PFSK-1 (cell line): ENCODE results near the gene HMX3.

Experiments used
- FOXP2 ChIP-seq: optimal IDR thresholded peaks from 2 replicates; pipeline ENCODE3; 2011; ENCODE audit warnings: borderline replicate concordance, control low read depth, inconsistent platforms; ENCODE audit not compliant: insufficient read depth; ENCODE audit errors: extremely low read length, extremely low read depth
- POLR2AphosphoS5 ChIP-seq: IDR thresholded peaks from 2 replicates; pipeline ENCODE4 v1.6.1; 2012; ENCODE audit warnings: low read depth, mild to moderate bottlenecking, control low read depth, low read length, moderate library complexity
- REST ChIP-seq, 2 experiments: IDR thresholded peaks; 2 replicates each; pipeline versions ENCODE4 v1.6.1 to v1.8.0; 2011 to 2012; ENCODE audit warnings: low read depth in 2 of 2, low read length in 2 of 2, control low read depth in 1 of 2, inconsistent platforms in 1 of 2, mild to moderate bottlenecking in 1 of 2, moderate library complexity in 1 of 2; ENCODE audit not compliant: insufficient read depth in 1 of 2
- SIN3A ChIP-seq: IDR thresholded peaks from 2 replicates; pipeline ENCODE4 v1.6.1; 2012; ENCODE audit warnings: mild to moderate bottlenecking, low read length, moderate library complexity, borderline replicate concordance; ENCODE audit not compliant: insufficient read depth
- TAF1 ChIP-seq: IDR thresholded peaks from 2 replicates; pipeline ENCODE4 v1.6.1; 2012; ENCODE audit warnings: low read length, control low read depth, borderline replicate concordance; ENCODE audit not compliant: insufficient read depth

The HMX3 gene

GRCh38 chr10:123134915-123135414, 805 bp upstream of the HMX3 start:
- TF ChIP-seq POLR2AphosphoS5 (no peak), FOXP2 (no peak)

DNA sequence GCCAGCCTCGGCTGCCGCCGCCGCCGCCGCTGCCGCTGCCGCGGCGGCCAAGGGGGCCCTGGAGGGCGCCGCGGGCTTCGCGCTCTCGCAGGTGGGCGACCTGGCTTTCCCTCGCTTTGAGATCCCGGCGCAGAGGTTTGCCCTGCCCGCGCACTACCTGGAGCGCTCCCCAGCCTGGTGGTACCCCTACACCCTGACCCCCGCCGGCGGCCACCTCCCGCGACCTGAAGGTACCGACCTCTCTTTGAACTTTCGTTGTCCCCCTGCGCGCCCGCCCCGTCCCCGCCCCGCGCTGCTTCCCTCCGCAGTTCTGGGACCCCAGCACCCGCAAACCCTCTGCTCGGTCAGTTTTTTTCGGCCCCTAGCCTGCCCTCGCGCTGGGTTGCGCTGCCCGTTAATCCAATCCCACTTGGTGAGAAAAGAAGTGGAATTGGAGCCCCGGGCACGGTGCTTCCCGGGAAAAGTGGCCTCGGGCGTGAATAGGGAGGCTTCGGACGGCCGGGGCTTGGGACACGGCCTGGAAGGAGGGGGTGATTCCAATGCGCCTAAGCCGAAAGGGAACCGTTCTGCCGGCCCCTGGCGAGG, 543 bp downstream of the HMX3 start:
- TF ChIP-seq SIN3A: no peak
- no peak for TF ChIP-seq FOXP2
- no peak for TF ChIP-seq POLR2AphosphoS5
- TF ChIP-seq REST (IDR thresholded peaks at IDR 0.05; ENCODE audit: insufficient read depth in 1 of 2, low read depth in 2 of 2, low read length in 2 of 2): no peak
- no peak for TF ChIP-seq TAF1

DNA sequence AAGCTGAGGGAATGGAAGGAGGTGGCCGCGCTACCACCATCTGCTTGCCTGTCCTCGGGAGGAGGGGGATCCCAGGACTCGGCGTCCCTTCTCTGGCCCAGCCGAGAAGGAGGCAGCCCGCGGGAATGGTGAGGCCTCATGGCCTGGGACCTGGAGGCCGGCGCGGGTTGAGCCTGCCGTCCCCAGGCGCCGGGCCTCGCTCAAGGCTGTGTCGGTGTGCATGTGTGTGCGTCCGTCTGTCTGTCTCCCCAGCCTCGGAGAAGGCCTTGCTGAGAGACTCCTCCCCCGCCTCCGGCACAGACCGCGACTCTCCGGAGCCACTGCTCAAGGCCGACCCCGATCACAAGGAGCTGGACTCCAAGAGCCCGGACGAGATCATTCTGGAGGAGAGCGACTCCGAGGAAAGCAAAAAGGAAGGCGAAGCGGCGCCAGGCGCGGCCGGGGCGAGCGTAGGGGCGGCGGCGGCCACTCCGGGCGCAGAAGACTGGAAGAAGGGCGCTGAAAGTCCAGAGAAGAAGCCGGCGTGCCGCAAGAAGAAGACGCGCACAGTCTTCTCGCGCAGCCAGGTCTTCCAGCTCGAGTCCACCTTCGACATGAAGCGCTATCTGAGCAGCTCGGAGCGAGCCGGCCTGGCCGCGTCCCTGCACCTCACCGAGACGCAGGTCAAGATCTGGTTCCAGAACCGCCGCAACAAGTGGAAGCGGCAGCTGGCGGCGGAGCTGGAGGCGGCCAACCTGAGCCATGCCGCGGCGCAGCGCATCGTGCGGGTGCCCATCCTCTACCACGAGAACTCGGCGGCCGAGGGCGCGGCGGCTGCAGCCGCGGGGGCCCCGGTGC, 1.3 kb downstream of the HMX3 start:
- TF ChIP-seq REST (IDR thresholded peaks at IDR 0.05; ENCODE audit: insufficient read depth in 1 of 2, low read depth in 2 of 2, low read length in 2 of 2) (no peak), TAF1 (no peak), FOXP2 (no peak), POLR2AphosphoS5 (no peak), SIN3A (no peak)

DNA sequence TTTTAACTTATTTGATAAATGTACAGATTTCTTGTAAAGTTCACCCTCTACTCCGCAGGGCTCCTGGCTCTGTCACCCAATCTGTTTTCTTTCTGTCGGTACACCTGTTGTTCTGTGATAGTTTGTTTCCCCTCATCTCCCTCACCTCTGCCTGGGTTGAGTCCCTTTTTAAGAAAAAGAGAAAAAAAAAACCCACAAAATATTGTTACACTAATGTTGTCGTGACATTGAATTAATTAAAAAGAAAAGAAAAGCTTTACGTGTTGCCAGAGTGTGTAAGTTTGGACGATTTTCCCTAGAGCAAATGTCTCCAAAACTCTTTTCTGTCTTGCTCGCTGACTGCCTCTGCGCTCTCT, 3.4 kb downstream of the HMX3 start:
- no peak for TF ChIP-seq REST (IDR thresholded peaks at IDR 0.05; ENCODE audit: insufficient read depth in 1 of 2, low read depth in 2 of 2, low read length in 2 of 2)
- TF ChIP-seq SIN3A: no peak
- no peak for TF ChIP-seq TAF1
- TF ChIP-seq POLR2AphosphoS5: no peak
- TF ChIP-seq FOXP2: no peak

DNA sequence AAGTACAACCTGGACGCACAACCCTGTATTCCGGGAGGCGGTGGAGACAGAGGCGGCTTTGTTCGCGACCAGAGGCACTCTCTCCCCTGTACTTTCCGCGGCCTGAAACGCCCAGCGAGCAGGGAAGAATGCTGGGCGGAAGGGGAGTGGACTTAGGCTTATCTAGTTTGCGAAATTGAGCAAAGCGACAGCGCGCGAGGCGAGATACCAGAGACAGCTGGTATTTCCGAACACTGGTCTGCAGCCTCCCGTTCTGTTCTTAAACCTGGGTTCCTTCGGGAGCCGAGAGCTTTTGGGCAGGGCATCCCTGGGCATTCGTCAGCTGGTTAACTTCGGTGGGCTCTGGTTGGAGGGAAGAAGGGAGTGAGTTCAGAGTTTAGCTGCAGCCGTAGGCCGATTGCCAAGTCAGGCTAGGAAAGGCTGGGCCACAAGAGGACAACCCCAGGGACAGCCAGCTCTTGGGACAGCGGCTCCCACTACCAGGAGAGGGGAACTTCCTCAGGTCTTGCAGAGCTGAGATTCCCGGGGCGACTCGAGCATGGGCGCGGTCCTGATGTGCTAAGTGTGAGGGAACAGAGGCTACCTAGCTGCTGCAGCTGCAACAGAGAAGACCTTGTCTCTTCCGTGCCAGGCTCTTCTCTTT, 3.9 kb downstream of the HMX3 start:
- TF ChIP-seq TAF1 (no peak), REST (IDR thresholded peaks at IDR 0.05; ENCODE audit: insufficient read depth in 1 of 2, low read depth in 2 of 2, low read length in 2 of 2) (no peak), POLR2AphosphoS5 (no peak), SIN3A (no peak), FOXP2 (no peak)
